Neural cell (in vitro differentiated cells): Measurements from ENCODE around the gene SLC25A21. TPM values are rescaled to one million over a fixed set of nuclear protein-coding genes. Genes with fewer than 3 reads are reported as not detected.

Source experiments
- H2AFZ ChIP-seq: fragments of 200-600, 300-800 bp; sonication (generic), shearing (Covaris generic); 2 replicates; pipeline ENCODE4 v1.6.0; 2014; ENCODE audit warnings: low read depth, mild to moderate bottlenecking, antibody characterized with exemption, low read length, moderate library complexity
- H3F3A ChIP-seq: fragments of 200-600 bp; shearing (Covaris generic); 2 replicates; pipeline ENCODE4 v1.6.1; 2016; ENCODE audit warnings: mild to moderate bottlenecking, moderate library complexity, mixed read lengths, antibody characterized with exemption, low read length; ENCODE audit not compliant: insufficient read depth, poor library complexity, severe bottlenecking
- H3K27ac ChIP-seq: fragments of 200-600, 300-800 bp; sonication (generic), shearing (Covaris generic); 2 replicates; pipeline ENCODE4 v1.5.1; 2014; ENCODE audit warnings: mild to moderate bottlenecking, low read length, moderate library complexity
- H3K27me3 ChIP-seq: fragments of 300-800, 200-600 bp; sonication (generic), shearing (Covaris generic); 2 replicates; pipeline ENCODE4 v1.6.0; 2014; ENCODE audit warnings: mild to moderate bottlenecking, low read depth, low read length, moderate library complexity; ENCODE audit not compliant: insufficient read depth
- H3K36me3 ChIP-seq: fragments of 300-800, 200-600 bp; sonication (generic), shearing (Covaris generic); 2 replicates; pipeline ENCODE4 v1.5.1; 2014; ENCODE audit warnings: mild to moderate bottlenecking, antibody characterized with exemption, low read length, moderate library complexity; ENCODE audit not compliant: insufficient read depth
- H3K4me2 ChIP-seq: fragments of 300-800, 200-600 bp; sonication (generic), shearing (Covaris generic); 2 replicates; pipeline ENCODE4 v1.6.0; 2014; ENCODE audit warnings: mild to moderate bottlenecking, low read length
- H3K4me3 ChIP-seq: fragments of 300-800, 200-600 bp; sonication (generic), shearing (Covaris generic); 2 replicates; pipeline ENCODE4 v1.5.1; 2014; ENCODE audit warnings: mild to moderate bottlenecking, low read length, moderate library complexity
- H3K79me2 ChIP-seq: fragments of 200-600 bp; shearing (Covaris generic); replicated peaks from 2 replicates; pipeline ENCODE4 v1.6.0; 2014; ENCODE audit warnings: mild to moderate bottlenecking, low read length, moderate library complexity; ENCODE audit not compliant: insufficient read depth
- H3K9ac ChIP-seq: fragments of 300-800, 200-600 bp; sonication (generic), shearing (Covaris generic); 2 replicates; pipeline ENCODE4 v1.6.1; 2016; ENCODE audit warnings: mild to moderate bottlenecking, low read length, mixed read lengths
- H3K9me2 ChIP-seq: fragments of 200-600 bp; shearing (Covaris generic); 2 replicates; pipeline ENCODE4 v1.6.1; 2016; ENCODE audit warnings: mild to moderate bottlenecking, low read length, mixed read lengths; ENCODE audit not compliant: insufficient read depth
- H3K9me3 ChIP-seq: fragments of 200-600, 300-800 bp; sonication (generic), shearing (Covaris generic); 2 replicates; pipeline ENCODE4 v1.6.1; 2016; ENCODE audit warnings: mild to moderate bottlenecking, mixed run types, low read length, moderate library complexity, mixed read lengths
- H4K20me1 ChIP-seq: fragments of 200-600 bp; shearing (Covaris generic); 2 replicates; pipeline ENCODE4 v1.6.1; 2016; ENCODE audit warnings: mild to moderate bottlenecking, mixed run types; ENCODE audit not compliant: insufficient read depth
- EP300 ChIP-seq: fragments of 450-650 bp; conservative IDR thresholded peaks from 2 replicates; pipeline ENCODE4 v1.6.1; 2014; ENCODE audit warnings: antibody characterized with exemption, mild to moderate bottlenecking, moderate library complexity; ENCODE audit not compliant: poor library complexity, severe bottlenecking
- EZH2 ChIP-seq: fragments of 200-600, 300-800 bp; shearing (Covaris generic), sonication (generic); IDR thresholded peaks from 2 replicates; pipeline ENCODE4 v1.6.1; 2014; ENCODE audit warnings: antibody characterized with exemption, low read length, borderline replicate concordance, mild to moderate bottlenecking; ENCODE audit not compliant: insufficient read depth, poor library complexity, severe bottlenecking
- MXI1 ChIP-seq: fragments of 450-650 bp; conservative IDR thresholded peaks from 2 replicates; pipeline ENCODE4 v1.6.1; 2014; ENCODE audit warnings: antibody characterized with exemption, mild to moderate bottlenecking; ENCODE audit not compliant: poor library complexity, severe bottlenecking
- POLR2AphosphoS5 ChIP-seq: IDR thresholded peaks from 2 replicates; pipeline ENCODE4 v1.6.1; 2012
- RAD21 ChIP-seq: fragments of 450-650 bp; conservative IDR thresholded peaks from 2 replicates; pipeline ENCODE4 v1.6.1; 2014; ENCODE audit warnings: antibody characterized with exemption, mild to moderate bottlenecking, moderate library complexity
- SMC3 ChIP-seq: fragments of 450-650 bp; conservative IDR thresholded peaks from 2 replicates; pipeline ENCODE4 v1.6.1; 2014; ENCODE audit warnings: antibody characterized with exemption, mild to moderate bottlenecking, moderate library complexity; ENCODE audit not compliant: poor library complexity
- TAF1 ChIP-seq: IDR thresholded peaks from 2 replicates; pipeline ENCODE4 v1.6.1; 2012; ENCODE audit warnings: low read depth
- polyA plus RNA-seq: library from polyadenylated mRNA; depleted of rRNA; stranded (reverse); fragments of >200 nt; gene quantifications from 2 replicates; pipeline ENCODE4 v1.2.3, GENCODE V29; 2014
- TF ChIP-seq, protein P1 (sequence below): IDR thresholded peaks from 2 replicates; pipeline ENCODE4 v1.6.1; 2012; ENCODE audit warnings: borderline replicate concordance
- TF ChIP-seq, protein P2 (sequence below): fragments of 450-650 bp; IDR thresholded peaks from 2 replicates; pipeline ENCODE4 v1.5.1; 2014; ENCODE audit warnings: antibody characterized with exemption, mild to moderate bottlenecking, moderate library complexity; ENCODE audit not compliant: poor library complexity, severe bottlenecking

SLC25A21 gene
- polyA plus RNA-seq, 1 donor from 2014 or later, result 0.35 TPM

DNA sequence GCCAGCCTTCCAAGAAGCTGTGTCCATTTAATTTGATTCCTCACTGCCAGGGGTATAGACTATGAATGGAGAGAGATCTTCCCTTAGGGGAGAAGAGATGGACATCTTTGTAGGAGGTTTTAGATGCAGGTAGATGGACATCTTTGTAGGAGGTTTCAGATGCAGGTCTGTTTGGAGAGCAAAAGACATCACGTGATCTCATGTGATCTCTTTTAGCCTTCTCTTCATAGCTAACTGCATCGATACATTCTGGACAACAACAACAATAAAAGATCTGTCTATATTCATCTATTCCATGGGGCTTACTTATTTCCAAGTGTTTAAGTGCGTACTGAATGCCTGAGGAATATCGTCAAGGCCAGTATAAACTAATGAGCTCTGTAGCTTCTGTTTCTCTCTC is 347.6 kb downstream of the SLC25A21 start:
- Histone ChIP-seq H3K4me2 (no peak overlapping the region), H3F3A (no peaks in the 10 kb centered on the region), H3K9me2 (no peaks in the 10 kb centered on the region), H3K36me3 (no peaks in the 10 kb centered on the region), H3K79me2 (no peaks in the 10 kb centered on the region), H3K9me3 (no peaks in the 10 kb centered on the region), H4K20me1 (no peaks in the 10 kb centered on the region), H3K9ac (no peak overlapping the region), H2AFZ (no peak overlapping the region), H3K27ac (no peak overlapping the region), H3K4me3 (no peak overlapping the region), H3K27me3 (no peaks in the 10 kb centered on the region)
- TF ChIP-seq EP300 (no peak), RAD21 (no peak), TAF1 (no peak), POLR2AphosphoS5 (no peak), SMC3 (no peak), EZH2 (no peak), MXI1 (no peak)
- TF ChIP-seq, protein P1, sequence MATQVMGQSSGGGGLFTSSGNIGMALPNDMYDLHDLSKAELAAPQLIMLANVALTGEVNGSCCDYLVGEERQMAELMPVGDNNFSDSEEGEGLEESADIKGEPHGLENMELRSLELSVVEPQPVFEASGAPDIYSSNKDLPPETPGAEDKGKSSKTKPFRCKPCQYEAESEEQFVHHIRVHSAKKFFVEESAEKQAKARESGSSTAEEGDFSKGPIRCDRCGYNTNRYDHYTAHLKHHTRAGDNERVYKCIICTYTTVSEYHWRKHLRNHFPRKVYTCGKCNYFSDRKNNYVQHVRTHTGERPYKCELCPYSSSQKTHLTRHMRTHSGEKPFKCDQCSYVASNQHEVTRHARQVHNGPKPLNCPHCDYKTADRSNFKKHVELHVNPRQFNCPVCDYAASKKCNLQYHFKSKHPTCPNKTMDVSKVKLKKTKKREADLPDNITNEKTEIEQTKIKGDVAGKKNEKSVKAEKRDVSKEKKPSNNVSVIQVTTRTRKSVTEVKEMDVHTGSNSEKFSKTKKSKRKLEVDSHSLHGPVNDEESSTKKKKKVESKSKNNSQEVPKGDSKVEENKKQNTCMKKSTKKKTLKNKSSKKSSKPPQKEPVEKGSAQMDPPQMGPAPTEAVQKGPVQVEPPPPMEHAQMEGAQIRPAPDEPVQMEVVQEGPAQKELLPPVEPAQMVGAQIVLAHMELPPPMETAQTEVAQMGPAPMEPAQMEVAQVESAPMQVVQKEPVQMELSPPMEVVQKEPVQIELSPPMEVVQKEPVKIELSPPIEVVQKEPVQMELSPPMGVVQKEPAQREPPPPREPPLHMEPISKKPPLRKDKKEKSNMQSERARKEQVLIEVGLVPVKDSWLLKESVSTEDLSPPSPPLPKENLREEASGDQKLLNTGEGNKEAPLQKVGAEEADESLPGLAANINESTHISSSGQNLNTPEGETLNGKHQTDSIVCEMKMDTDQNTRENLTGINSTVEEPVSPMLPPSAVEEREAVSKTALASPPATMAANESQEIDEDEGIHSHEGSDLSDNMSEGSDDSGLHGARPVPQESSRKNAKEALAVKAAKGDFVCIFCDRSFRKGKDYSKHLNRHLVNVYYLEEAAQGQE, result no peak
- TF ChIP-seq, protein P2, sequence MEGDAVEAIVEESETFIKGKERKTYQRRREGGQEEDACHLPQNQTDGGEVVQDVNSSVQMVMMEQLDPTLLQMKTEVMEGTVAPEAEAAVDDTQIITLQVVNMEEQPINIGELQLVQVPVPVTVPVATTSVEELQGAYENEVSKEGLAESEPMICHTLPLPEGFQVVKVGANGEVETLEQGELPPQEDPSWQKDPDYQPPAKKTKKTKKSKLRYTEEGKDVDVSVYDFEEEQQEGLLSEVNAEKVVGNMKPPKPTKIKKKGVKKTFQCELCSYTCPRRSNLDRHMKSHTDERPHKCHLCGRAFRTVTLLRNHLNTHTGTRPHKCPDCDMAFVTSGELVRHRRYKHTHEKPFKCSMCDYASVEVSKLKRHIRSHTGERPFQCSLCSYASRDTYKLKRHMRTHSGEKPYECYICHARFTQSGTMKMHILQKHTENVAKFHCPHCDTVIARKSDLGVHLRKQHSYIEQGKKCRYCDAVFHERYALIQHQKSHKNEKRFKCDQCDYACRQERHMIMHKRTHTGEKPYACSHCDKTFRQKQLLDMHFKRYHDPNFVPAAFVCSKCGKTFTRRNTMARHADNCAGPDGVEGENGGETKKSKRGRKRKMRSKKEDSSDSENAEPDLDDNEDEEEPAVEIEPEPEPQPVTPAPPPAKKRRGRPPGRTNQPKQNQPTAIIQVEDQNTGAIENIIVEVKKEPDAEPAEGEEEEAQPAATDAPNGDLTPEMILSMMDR, result no peak

DNA sequence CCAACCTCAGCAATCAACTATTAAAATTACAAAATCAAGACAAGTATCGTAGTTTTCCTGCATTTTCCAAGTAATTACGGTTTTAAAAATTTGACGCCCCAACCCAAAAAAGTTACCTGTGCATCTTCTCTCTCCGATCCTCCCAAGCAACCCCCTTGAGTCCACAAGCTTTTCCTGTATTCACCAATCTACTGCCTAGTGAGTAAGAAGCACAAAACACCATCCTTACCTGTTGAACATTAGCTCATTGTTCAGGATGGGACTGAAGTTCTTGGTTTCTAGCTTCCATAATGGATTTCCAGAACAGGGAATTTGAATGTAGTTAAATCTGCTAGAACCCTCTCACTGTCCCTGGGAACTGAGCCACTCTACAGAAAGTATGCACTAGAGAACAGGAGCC is 348.8 kb downstream of the SLC25A21 start:
- H3K27me3 ChIP-seq, result no peaks in the 10 kb centered on the region
- no peaks in the 10 kb centered on the region for H3K79me2 ChIP-seq
- no peaks in the 10 kb centered on the region for H4K20me1 ChIP-seq
- no peaks in the 10 kb centered on the region for H3F3A ChIP-seq
- H2AFZ ChIP-seq, result no peak overlapping the region
- H3K9me2 ChIP-seq, result no peaks in the 10 kb centered on the region
- H3K9ac ChIP-seq, result no peak overlapping the region
- no peak overlapping the region for H3K4me2 ChIP-seq
- TF ChIP-seq, protein P1, result no peak
- TF ChIP-seq MXI1 (no peak), SMC3 (no peak), EP300 (no peak)
- TF ChIP-seq, protein P2, result no peak
- no peak overlapping the region for H3K4me3 ChIP-seq
- no peaks in the 10 kb centered on the region for H3K36me3 ChIP-seq
- H3K27ac ChIP-seq, result no peak overlapping the region
- H3K9me3 ChIP-seq, result no peaks in the 10 kb centered on the region
